Testis (tissue), 2 donors: ENCODE measurements around the gene ASB7.

ENCODE experiments used
- CTCF ChIP-seq, 3 experiments: fragments of 450-650 bp in 2 of 3; fragments of 200-600 bp in 1 of 3; sonication (generic) in 1 of 3; IDR thresholded peaks; one replicate each; pipeline ENCODE4 v1.5.1; 2016 to 2019; ENCODE audit warnings: antibody characterized with exemption in 3 of 3, mild to moderate bottlenecking in 2 of 3, moderate library complexity in 1 of 3
- POLR2A ChIP-seq: fragments of 450-650 bp; IDR thresholded peaks from one replicate; pipeline ENCODE4 v1.6.1; 2017; ENCODE audit warnings: antibody characterized with exemption, mild to moderate bottlenecking, moderate library complexity

- TF ChIP-seq CTCF (IDR thresholded peaks at IDR 0.05), result no peak
- TF ChIP-seq POLR2A, result no peak
Observed at GRCh38 chr15:100565591-100565990, 36.8 kb upstream of the ASB7 start.
